Esophagus muscularis mucosa (tissue), 3 donors: Measurements from ENCODE around the gene C12orf42.

Source experiments
- POLR2A ChIP-seq: fragments of 450-650 bp; IDR thresholded peaks from one replicate; pipeline ENCODE4 v1.6.1; 2017; ENCODE audit warnings: antibody characterized with exemption, moderate library complexity, mild to moderate bottlenecking, low read depth
- POLR2AphosphoS5 ChIP-seq, 2 donors: sonication (generic); formaldehyde crosslinking; IDR thresholded peaks; one replicate each; pipeline ENCODE4 v1.6.1; 2017; ENCODE audit warnings: antibody characterized with exemption in 2 of 2
- TF ChIP-seq, protein P1 (sequence below), 3 experiments: fragments of 200-600 bp in 2 of 3; fragments of 450-650 bp in 1 of 3; sonication (generic) in 2 of 3; IDR thresholded peaks; one replicate each; pipeline ENCODE4 v1.5.1; 2017 to 2019; ENCODE audit warnings: antibody characterized with exemption in 3 of 3, mild to moderate bottlenecking in 2 of 3, moderate library complexity in 1 of 3

DNA sequence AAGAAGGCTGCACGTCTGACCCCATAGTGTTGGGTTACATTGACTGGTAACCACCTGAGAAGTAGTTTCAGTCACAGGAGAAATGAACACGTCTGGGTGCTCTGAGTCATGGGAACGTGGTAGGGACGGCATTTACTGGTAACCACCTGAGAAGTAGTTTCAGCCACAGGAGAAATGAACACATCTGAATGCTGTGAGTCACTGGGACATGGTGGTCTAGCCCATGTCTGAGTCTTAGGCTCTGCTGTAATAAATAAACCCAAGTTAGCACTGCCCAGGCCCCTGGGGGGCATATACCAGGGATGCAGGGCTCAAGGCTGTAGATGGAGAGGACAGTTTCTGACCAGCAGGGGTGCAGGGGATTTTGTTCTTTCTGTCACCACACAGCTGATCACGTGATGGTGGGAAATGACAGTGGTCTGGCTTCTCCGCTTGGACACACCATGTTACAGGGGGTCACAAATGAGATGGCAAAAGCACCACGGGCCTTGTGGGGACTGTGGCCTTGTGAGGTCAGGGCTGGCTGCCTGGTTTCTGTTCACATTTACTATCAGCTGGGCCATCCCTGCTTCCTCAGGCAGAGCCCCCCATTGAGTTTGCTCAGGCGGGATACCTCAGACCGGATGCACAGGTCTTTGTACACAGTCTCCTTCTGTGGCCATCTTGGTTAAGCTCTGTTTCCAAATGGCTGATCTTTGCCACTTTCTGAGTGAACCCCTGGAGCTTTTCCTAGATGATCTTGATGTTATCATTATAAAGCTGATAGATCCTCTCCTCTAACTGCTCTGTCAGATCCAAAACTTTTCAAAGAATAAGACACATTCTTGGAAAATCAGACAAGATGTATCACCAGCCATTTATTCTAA, 9.8 kb upstream of the C12orf42 start:
- TF ChIP-seq, protein P1, sequence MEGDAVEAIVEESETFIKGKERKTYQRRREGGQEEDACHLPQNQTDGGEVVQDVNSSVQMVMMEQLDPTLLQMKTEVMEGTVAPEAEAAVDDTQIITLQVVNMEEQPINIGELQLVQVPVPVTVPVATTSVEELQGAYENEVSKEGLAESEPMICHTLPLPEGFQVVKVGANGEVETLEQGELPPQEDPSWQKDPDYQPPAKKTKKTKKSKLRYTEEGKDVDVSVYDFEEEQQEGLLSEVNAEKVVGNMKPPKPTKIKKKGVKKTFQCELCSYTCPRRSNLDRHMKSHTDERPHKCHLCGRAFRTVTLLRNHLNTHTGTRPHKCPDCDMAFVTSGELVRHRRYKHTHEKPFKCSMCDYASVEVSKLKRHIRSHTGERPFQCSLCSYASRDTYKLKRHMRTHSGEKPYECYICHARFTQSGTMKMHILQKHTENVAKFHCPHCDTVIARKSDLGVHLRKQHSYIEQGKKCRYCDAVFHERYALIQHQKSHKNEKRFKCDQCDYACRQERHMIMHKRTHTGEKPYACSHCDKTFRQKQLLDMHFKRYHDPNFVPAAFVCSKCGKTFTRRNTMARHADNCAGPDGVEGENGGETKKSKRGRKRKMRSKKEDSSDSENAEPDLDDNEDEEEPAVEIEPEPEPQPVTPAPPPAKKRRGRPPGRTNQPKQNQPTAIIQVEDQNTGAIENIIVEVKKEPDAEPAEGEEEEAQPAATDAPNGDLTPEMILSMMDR (IDR thresholded peaks at IDR 0.05) = no peak
- TF ChIP-seq POLR2AphosphoS5 (IDR thresholded peaks at IDR 0.05) (no peak), POLR2A (no peak)
